Neural progenitor cell (in vitro differentiated cells): ENCODE data around the gene KDM2B.

Source experiments
- EZH2 ChIP-seq: fragments of 200-600 bp; sonication (generic); IDR thresholded peaks from 2 replicates; pipeline ENCODE4 v1.6.1; 2017; ENCODE audit warnings: antibody characterized with exemption, mild to moderate bottlenecking, moderate library complexity
- TF ChIP-seq, protein P1 (sequence below): fragments of 200-600 bp; sonication (generic); IDR thresholded peaks from 2 replicates; pipeline ENCODE4 v1.5.1; 2017; ENCODE audit warnings: antibody characterized with exemption, mild to moderate bottlenecking

DNA sequence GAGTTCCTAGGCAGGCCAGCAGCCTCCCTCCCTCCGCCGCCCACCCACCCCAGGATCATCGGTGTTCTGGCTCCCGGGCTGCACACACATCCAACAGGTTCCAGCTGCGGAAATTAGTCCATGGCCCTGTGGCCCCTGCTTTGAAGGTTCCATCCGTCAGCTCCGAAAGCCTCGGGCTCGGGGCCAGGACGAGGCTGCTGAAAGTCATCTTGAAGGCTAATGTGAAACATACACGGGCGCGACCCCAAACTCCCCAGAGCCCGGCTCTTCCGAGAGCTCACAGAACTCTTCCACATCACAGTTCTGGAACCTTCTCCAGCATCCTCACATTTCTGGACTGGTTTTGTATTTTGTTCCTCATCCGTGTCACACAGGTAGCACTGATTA is 19.8 kb downstream of the KDM2B start:
- TF ChIP-seq, protein P1, sequence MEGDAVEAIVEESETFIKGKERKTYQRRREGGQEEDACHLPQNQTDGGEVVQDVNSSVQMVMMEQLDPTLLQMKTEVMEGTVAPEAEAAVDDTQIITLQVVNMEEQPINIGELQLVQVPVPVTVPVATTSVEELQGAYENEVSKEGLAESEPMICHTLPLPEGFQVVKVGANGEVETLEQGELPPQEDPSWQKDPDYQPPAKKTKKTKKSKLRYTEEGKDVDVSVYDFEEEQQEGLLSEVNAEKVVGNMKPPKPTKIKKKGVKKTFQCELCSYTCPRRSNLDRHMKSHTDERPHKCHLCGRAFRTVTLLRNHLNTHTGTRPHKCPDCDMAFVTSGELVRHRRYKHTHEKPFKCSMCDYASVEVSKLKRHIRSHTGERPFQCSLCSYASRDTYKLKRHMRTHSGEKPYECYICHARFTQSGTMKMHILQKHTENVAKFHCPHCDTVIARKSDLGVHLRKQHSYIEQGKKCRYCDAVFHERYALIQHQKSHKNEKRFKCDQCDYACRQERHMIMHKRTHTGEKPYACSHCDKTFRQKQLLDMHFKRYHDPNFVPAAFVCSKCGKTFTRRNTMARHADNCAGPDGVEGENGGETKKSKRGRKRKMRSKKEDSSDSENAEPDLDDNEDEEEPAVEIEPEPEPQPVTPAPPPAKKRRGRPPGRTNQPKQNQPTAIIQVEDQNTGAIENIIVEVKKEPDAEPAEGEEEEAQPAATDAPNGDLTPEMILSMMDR: no peak
- no peak for TF ChIP-seq EZH2
